Right forelimb (tissue), 1 donor: ENCODE results near the gene RASGEF1C.

ENCODE experiments used
- DNase-seq: peaks from one replicate; pipeline ENCODE4 v3.0.0-alpha.2; 2018

Gene RASGEF1C

GRCh38 chr5:180179442-180180420 is 29.3 kb downstream of the RASGEF1C start:
- DNase-seq: no peak

- no peak for DNase-seq
Measured at GRCh38 chr5:180178531-180179441, 30.2 kb downstream of the RASGEF1C start.

- DNase-seq: no peak
Measured at GRCh38 chr5:180176191-180176590, 32.8 kb downstream of the RASGEF1C start.

- no peak for DNase-seq
Measured at GRCh38 chr5:180175015-180175431, 34.0 kb downstream of the RASGEF1C start.

DNA sequence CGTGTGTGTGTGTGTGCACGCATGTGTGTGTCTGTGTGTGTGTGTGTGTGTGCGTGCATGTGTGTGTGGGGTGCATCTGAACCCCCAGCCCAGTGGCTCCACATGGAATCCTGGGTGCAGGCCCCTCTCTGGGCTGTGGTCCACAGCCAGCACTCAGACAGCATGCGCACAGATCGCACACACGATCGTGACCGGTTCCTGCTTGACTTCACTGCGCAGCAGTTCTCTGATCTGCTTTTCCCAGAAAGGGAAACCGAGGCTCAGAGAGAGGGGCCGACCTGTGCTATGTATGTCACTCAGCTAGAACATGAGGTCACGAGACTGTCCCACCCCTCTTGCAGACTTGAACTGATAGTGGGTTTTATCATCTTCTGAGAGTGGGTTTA is 34.4 kb downstream of the RASGEF1C start:
- no peak for DNase-seq

DNA sequence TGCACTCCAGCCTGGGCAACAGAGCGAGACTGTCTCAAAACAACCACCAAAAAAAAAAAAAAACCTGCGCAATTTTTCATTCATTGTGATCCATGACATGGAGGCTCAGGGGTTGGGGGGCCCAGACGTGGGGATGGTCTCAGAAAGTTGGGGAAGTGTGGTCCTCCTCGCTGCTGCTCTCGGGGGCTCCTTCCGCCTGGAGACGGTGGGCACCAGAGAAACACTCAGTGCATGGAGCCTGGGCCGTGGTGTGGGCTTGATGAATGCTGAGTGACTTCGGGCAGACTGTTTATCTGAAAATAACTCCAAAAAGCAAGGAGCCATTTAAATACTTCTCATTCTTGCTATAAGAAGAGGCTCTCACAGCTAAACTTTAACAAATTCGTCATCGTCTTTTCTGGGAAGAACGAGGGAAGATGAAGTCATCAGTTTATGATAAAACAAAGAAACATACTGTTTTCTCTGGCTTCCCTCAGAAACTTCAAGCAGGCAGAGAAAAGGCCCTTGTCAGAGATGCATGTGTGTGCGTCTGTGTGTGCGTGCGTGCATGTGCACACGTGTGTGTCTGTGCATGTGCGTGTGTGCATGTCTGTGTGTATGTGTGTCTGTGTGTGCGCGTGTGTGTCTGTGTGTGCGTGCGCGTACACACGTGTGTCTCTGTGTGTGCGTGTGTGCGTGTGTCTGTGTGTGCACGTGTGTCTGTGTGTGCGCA is 35.0 kb downstream of the RASGEF1C start:
- DNase-seq: no peak

DNA sequence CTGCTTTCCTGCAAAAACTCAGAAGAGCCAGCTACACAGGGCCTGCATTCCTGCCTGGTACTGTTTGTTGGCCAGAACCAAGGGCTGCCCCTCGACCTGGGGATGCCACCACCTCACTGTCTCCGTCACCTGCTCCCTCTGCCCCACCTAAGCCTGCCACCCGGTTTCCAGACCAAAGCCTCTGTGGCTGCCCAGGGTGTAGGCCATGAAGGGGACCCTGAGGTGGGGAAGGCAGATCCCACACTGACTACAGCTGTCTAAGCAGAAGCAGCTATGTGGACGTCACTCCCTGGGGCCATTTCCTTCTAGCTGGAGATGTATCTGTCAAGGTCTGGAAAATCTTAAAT is 35.8 kb downstream of the RASGEF1C start:
- DNase-seq: no peak

DNA sequence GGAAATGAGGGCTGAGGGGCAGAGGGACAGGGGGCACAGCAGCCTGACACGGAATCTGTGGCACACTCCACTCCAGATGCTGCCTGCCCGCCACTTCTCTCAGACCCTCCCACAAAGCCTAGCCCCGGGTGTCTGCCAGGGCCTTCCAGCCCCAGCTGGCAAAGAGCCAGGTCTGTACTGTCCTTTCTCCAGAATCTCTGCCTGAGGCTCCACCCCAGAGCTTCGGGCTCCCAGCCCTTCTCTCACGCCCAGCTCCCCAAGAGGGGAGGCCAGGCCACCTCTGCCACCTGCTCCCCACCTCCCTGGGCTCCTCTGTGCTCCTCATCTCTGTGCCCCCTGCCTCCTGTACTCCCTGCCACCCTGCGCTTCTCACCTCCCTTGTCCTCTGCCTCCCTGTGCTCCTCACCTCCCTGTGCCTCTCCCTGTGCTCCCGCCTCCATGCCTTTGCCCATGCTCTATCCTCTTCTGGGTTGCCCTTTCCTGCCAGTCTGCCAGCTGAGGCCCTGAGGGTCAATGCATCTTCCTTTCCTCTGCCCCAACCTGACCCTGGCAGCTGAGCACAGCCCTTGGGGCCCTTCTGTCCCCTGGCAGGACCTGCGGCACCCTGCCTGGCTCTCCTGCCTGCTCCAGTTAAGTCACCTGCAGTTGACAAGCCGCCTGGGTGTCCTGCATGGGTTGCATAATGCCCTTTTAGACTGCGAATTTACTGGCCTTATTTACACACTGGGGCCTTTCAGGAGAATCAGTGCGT is 36.4 kb downstream of the RASGEF1C start:
- no peak for DNase-seq

GRCh38 chr5:180171568-180172094 is 37.4 kb downstream of the RASGEF1C start:
- no peak for DNase-seq

DNA sequence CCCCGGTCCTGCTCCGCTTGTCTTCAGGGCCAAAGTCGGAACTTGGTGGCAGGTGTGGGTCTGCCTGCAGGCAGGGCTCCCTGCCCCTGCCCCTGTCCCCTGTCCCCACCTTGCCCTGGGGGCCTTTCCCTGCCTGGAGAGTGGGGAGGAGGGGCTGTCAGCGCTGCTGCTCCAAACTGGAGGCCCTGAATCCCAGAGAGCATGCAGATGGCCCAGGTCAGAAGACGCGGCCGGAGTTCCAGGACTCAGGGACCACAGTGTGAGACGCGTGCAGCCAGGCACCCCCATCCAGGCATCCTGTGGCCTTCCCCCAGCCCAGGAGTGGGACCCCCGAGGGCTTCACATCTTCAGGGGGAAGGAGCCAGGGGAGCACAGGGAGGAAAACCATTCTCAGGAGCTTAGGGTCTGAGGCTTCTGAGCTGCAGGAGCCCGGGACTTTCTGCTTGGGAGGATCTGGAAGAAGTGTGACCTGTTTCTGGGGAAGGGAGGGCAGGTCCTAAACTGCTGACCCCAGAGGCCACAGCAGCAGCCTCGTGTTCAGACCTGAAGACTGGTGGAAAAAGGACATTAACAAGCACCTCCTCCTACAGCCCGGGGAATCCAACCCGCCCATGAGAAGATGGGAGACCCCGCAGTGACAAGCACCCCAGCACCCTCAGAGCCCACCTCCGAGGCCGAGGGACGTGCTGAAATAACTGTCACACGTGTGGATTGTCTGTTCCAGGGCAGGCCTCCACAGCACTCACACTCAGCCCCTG is 38.0 kb downstream of the RASGEF1C start:
- no peak for DNase-seq

DNA sequence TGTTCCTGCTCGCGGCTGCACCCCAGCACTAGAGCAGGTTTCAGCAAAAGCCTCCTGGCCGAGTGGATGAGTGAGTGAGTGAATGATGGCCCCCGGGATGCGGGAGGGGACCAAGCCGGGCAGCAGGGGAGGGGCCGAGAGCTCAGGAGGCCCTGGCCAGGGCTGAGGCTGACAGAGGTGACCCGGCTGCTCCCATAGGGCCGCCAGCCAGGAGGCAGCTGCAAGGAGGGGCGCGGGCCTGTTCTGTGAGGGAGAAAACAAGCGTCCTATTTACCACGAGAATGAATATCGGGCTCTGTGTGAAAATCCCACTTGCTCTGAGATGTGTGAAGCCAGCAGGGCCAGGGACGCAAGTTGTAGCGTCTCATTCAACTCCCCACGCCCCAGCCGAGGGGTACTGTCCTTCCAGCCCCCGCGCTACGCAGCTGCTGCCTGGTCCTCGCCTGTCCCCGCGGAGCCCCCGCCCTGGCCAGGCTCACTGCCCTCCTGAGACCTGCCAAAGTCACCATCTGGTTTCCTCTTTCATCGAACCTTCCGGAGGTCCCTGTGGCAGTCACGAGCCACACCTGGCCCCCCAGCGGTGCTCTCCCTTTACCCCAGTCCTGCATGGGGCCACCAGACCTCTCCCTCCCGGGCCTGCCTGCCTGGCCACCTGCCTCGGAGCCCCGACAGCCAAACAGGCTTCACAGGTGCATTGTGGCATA is 38.8 kb downstream of the RASGEF1C start:
- DNase-seq: no peak

DNA sequence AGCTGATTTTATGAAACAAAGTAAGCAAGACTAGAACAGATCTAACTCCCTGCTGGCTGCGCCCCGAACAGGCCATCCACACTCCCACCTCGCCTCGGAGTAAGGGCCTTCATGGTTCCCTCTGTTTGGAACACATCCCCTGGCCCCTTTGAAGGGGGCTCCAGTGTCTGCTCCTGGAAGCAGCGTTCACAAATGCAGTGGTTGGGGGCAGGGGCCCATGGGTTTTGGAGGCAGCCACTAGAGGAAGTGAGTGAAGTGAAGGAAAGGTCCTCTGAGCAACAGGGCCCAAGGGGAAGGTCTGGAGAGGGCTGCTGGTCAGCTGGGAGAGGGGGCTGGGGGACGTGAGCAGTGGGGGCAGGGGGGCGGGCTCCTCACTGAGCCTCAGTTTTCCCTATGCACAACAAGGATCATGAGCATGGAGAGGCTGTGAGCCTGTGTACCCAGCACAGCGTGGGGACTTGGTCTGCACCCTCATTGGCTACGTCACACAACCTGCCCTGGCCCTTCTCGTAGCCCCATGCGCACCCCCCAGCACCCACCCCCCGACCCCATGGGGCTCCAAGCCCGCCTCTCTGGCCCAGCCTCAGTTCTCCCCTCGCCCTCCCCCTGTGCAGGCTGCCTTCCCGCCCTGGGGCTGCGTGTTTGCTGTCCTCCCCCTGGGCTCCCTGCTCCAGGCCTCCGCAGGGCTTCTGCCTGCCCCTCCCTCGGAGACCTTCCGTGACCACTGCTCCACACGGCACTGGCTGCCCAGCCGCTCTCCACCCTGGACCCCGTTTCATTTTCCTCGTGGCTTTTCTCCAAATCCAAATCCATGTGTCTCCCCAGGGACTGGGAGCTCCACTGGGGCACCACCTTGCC is 39.5 kb downstream of the RASGEF1C start:
- no peak for DNase-seq

DNA sequence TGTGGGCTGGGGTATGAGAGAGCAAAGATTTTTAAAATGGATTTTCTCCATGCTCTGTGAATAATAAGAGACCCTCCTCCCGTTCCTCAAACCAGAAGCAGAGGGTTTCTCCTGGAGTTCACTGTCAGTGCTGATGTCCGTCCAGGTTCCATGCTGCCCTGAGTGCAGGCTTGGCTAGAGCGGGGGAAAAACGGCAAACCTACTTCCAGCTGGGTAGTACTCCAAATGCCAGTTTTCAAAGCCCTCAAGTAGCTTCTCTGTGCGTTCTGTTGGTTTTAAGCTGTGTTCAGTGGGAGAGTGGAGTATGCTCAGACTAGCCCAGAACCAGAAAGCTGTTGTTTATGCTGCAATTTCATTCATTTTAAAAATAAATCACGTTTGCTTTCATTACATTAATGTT is 40.3 kb downstream of the RASGEF1C start:
- no peak for DNase-seq

- no peak for DNase-seq
Measured at GRCh38 chr5:180166176-180166575, 42.8 kb downstream of the RASGEF1C start.

- DNase-seq: no peak
Measured at GRCh38 chr5:180162304-180162661, 46.7 kb downstream of the RASGEF1C start.

DNA sequence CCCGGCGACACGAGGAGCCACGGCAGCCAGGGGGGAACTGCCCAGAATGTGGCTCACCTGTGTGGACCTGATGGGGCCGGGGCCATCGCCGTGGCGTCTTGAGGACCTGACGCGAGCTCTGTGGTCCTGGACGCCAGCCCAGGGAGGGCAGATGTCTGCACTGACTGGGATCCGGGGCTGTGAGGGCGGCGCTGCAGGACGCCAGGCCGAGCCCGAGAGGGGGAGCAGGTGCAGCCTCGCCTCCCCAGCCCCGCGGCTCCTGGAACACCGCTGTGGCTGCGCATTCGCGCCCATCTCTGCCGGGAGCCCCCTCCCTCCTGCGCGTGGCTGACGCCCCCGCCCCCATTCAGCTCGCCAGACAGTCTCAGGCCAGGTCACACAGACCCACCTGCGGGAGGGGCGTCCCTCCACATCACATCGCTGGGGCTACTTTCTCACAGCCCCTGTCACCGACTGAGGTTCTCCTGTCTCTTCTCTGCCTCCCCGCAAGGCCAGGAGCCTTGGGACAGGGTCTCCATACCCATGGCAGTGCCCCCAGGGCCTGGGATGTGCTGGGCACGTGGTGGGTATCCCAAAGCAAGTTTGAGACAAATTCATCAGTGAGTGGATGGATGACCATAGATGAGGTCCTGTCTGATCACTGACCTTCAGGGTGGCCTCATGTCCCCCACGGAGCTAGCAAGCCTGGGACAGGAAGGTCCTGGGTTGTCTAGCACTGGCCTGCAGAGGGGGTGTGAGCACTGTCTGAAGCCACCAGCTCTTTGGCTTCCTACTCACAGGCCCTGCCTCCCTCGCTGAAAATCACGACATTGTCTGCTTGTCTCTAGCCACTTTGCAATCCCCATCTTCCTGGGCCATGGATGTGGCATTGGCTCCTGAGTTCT is 47.3 kb downstream of the RASGEF1C start:
- no peak for DNase-seq

DNA sequence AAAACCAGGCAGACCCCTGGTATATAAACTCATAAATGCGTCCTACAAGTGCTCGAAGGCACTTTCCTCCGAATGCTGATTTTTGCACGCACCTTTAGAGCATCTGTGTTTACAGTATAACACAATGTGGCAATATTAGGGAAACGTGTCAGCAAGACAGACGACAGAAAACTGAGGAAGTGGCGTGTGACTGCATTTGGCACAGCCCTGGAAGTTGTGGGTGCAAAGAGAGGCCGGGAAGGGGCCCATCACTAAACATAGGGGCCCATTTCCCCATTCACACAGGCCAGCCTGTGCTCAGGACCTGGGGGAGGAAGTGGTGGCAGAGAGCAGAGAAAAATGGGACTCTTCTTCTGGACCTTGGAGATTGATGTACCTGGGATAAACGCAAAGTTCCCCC is 48.2 kb downstream of the RASGEF1C start:
- DNase-seq: no peak

- DNase-seq: no peak
Measured at GRCh38 chr5:180160215-180160614, 48.8 kb downstream of the RASGEF1C start.

DNA sequence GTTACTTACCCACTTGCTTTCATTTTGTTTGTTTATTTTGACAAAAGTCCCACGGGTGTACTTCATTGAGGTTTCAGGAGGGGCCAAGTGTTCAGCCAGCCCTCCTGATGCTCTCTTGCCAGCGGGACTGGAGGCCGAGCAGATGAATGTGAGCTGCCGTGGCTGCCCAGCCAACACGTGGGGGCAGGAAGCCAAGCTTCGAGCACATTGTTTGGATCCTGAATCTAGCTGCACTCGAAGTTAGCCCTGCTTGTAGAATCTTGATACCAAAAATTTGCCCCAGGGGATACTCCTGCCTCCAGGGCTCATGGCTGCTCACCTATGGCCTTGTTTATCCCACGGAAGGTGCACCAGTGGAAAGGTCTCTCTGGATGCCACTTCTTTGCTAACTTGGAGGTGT is 49.3 kb downstream of the RASGEF1C start:
- DNase-seq: no peak
